ENCODE measurements around the gene ZGRF1. TPM values are rescaled to one million over a fixed set of nuclear protein-coding genes. Genes with fewer than 3 reads are reported as not detected.

Gene ZGRF1
- total RNA-seq, 4 donors from 2014 or later = 4.0 to 9.0 (median 4.6) TPM

DNA sequence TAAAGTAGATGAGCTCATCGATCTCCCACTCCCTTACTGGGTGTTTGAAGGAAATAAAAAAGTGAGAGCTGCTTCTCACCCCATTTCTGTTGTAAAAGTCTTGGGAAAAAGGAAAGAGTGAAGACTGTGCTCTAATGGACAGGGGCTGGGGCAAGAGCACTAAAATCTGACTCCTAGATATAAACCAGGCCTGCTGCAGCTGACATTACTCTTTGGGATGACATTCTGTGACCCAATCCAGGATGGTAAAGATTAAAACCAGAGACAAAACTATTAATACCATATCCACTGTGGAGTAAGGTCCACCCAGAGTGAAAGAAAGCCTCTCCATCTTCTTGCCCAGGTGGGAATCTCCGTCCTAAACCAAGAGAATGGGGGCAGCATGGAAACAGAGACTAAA, 100.6 kb downstream of the ZGRF1 start:
- intact Hi-C loops (cut with DNase I) = no loop called here
- H3K9me3 ChIP-seq = no peaks in the 10 kb centered on the region
- H3K27ac ChIP-seq = no peak overlapping the region
- no peak for DNase-seq
- no peak overlapping the region for H3K4me3 ChIP-seq
- WGBS, 2 donors = 81 to 85% methylated on average over 2 of the region's 2 CpGs
- H3K27me3 ChIP-seq = peaks cover 0 to 12% (median 0%) of the 10 kb centered on the region in 4 donors
- no peaks in the 10 kb centered on the region for H3K36me3 ChIP-seq
- no peaks in the 10 kb centered on the region for H3K4me1 ChIP-seq
- no peak for TF ChIP-seq POLR2A (IDR thresholded peaks at IDR 0.05)
- TF ChIP-seq, protein P1, sequence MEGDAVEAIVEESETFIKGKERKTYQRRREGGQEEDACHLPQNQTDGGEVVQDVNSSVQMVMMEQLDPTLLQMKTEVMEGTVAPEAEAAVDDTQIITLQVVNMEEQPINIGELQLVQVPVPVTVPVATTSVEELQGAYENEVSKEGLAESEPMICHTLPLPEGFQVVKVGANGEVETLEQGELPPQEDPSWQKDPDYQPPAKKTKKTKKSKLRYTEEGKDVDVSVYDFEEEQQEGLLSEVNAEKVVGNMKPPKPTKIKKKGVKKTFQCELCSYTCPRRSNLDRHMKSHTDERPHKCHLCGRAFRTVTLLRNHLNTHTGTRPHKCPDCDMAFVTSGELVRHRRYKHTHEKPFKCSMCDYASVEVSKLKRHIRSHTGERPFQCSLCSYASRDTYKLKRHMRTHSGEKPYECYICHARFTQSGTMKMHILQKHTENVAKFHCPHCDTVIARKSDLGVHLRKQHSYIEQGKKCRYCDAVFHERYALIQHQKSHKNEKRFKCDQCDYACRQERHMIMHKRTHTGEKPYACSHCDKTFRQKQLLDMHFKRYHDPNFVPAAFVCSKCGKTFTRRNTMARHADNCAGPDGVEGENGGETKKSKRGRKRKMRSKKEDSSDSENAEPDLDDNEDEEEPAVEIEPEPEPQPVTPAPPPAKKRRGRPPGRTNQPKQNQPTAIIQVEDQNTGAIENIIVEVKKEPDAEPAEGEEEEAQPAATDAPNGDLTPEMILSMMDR (IDR thresholded peaks at IDR 0.05) = no peak

DNA sequence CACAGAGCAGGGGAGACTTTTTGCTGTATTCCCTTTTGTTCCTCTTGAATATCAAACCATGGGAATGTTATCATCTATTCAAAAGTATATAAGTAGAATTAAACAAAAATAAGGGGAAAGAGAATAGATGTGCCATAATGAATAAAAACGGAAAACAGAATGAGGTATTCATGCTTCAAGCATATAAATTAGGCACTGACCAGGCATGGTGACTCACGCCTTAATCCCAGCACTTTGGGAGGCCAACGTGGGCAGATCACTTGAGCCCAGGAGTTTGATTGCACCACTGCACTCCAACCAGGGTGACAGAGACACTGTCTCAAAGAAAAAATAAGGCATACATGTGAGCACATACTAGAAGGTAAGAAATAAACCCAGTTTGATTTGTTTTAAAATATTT, 104.4 kb downstream of the ZGRF1 start:
- TF ChIP-seq, protein P1 (IDR thresholded peaks at IDR 0.05) = no peak
- no peak for TF ChIP-seq POLR2A (IDR thresholded peaks at IDR 0.05)
- Histone ChIP-seq H3K4me1 (no peaks in the 10 kb centered on the region), H3K9me3 (no peaks in the 10 kb centered on the region), H3K27me3 (peaks cover 0 to 47% (median 0%) of the 10 kb centered on the region in 4 donors), H3K27ac (no peak overlapping the region), H3K36me3 (no peaks in the 10 kb centered on the region), H3K4me3 (no peak overlapping the region)
- 29 to 50% methylated on average over 3 of the region's 3 CpGs for WGBS, 2 donors
- DNase-seq = no peak
- intact Hi-C loops (cut with DNase I) = no loop called here

DNA sequence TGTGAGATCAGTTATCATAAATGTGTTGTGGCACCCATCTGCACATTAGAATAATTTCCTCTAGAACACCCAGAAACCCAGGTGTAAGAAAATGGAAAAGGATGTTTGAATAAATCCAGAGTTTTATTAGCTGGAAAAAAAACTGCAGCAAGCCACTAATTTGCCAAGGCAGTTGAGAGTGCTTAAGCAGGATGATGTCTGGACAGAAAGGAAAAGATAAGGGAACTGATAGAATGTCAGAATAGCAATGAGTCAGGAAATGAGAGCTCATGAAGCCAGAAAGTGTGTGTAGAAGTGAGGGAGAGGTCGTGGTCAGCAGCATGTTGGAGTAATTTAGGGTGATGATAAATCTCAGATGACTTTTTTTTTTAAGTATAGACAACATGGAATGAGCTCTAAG, 105.6 kb downstream of the ZGRF1 start:
- Histone ChIP-seq H3K27me3 (peaks cover 0 to 58% (median 0%) of the 10 kb centered on the region in 4 donors), H3K9me3 (no peaks in the 10 kb centered on the region), H3K27ac (no peak overlapping the region), H3K4me1 (no peaks in the 10 kb centered on the region), H3K36me3 (no peaks in the 10 kb centered on the region), H3K4me3 (no peak overlapping the region)
- TF ChIP-seq, protein P1 (IDR thresholded peaks at IDR 0.05) = no peak
- TF ChIP-seq POLR2A (IDR thresholded peaks at IDR 0.05) = no peak
- no peak for DNase-seq
- intact Hi-C loops (cut with DNase I) = no loop called here
- 25 to 33% methylated on average over 1 of the region's 1 CpG for WGBS, 2 donors

DNA sequence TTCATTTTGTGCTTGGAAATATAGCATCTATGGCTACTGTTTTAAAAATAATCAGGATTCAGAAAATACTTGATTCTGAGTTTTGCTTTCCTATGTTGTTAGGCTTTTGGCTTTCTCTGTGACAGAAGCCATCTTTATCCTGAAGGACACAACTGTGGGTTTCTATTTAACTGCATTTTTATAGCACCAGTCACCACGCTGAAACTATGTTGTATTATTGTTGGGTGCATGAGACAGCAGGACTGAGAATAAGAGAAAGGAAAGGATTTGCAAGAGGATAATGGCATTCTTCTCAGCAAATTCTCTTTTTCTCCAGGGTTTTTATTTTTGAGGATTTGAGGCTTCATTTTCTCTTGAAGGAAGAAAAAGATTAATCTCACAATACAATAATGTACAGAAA, 110.6 kb downstream of the ZGRF1 start:
- 76 to 85% methylated on average over 1 of the region's 1 CpG for WGBS, 2 donors
- H3K27me3 ChIP-seq = peaks cover 12 to 97% (median 27%) of the 10 kb centered on the region in 4 donors
- no peaks in the 10 kb centered on the region for H3K36me3 ChIP-seq
- intact Hi-C loops (cut with DNase I) = loop anchor here (10.0 kb wide), 1 partner anchor 431 kb away; no protein-coding TSS in a partner anchor
- no peak for TF ChIP-seq POLR2A (IDR thresholded peaks at IDR 0.05)
- TF ChIP-seq, protein P1 (IDR thresholded peaks at IDR 0.05) = no peak
- no peaks in the 10 kb centered on the region for H3K9me3 ChIP-seq
- H3K4me3 ChIP-seq = no peak overlapping the region
- H3K4me1 ChIP-seq = peaks cover 0 to 26% (median 22%) of the 10 kb centered on the region in 3 donors
- DNase-seq = no peak
- H3K27ac ChIP-seq = no peak overlapping the region

DNA sequence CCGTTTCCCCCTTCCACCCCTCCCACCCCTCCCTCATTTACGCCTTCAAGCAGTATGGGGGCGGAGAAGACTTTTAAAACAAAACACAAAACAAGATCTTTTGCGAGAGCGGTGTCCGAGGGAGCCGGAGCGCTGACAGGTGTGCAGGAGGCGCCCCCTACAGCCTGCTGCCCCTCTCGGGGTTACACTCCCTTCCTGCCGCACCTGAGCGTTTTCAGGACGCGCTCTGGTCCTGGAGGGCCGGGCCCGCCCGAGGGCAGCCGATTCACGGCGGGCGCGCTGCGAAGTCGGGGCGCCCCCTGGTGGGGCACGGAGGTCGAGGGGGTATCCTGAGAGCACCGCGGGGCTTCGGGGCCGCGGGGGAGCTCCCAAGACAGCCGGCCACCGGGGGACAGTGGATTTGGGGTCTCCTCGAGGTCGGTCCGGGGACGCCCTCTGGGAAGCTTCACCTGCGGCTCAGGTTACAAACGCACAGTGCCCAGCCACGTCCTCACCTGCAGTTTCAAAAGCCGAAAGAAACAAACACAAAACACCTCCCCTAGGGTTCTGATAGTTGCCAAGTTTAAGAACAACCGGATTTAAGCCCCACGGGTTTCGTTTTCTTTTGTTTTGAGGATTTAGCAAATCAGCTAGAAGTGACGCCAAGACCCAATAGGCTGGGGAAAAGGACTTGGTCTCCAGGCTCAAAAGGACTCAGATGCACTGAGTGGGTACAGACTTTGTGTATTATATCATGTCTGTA, 112.8 kb downstream of the ZGRF1 start:
- H3K27me3 ChIP-seq = peaks cover 20 to 97% (median 46%) of the 10 kb centered on the region in 4 donors
- intact Hi-C loops (cut with DNase I) = loop anchor here (5.0 to 10.0 kb wide), 2 partner anchors 202 to 429 kb away; no protein-coding TSS in a partner anchor
- no peak overlapping the region for H3K27ac ChIP-seq
- 1 to 5% methylated on average over 7 to 29 of the region's 46 CpGs for WGBS, 2 donors
- H3K4me3 ChIP-seq = peak overlapping the region; percentile 11 to 62 (median 36)
- no peak for DNase-seq
- no peaks in the 10 kb centered on the region for H3K36me3 ChIP-seq
- peaks cover 0 to 36% (median 24%) of the 10 kb centered on the region in 3 donors for H3K4me1 ChIP-seq
- H3K9me3 ChIP-seq = peaks cover 0 to 9% (median 0%) of the 10 kb centered on the region in 3 donors
- TF ChIP-seq, protein P1 (IDR thresholded peaks at IDR 0.05) = peak; percentile 37 to 67 (median 62)
- TF ChIP-seq POLR2A (IDR thresholded peaks at IDR 0.05) = no peak

Data from esophagus squamous epithelium (tissue), 5 donors.